Measurements from ENCODE around the gene KPTN. TPM values are rescaled to one million over a fixed set of nuclear protein-coding genes. Genes with fewer than 3 reads are reported as not detected.

Gene KPTN
- total and polyA plus RNA-seq, 2 of the 13 experiments (the other 11 are each of a cell fraction or from before 2014, with no cell fraction given), result 9.1 to 13.3 TPM

- no peak for TF ChIP-seq ZNF124 (CRISPR knock-in tag; IDR thresholded peaks at IDR 0.05)
- TF ChIP-seq KLF16 (CRISPR knock-in tag; IDR thresholded peaks at IDR 0.05), result no peak
- TF ChIP-seq KDM2A (CRISPR knock-in tag; IDR thresholded peaks at IDR 0.05; ENCODE audit: borderline replicate concordance, low read depth), result peak; percentile 95
- no peak for TF ChIP-seq SCMH1 (CRISPR knock-in tag; IDR thresholded peaks at IDR 0.05; ENCODE audit: borderline replicate concordance)
- no peak for TF ChIP-seq RBM22 (optimal IDR thresholded peaks at IDR 0.05; ENCODE audit: low read length)
- 0 out of 2 replicates have a peak, but pooled peaks have one; percentile 34 for TF ChIP-seq KDM1A (CRISPR knock-in tag; IDR thresholded peaks at IDR 0.05)
- no peak for TF ChIP-seq ZNF773 (CRISPR knock-in tag; IDR thresholded peaks at IDR 0.05; ENCODE audit: borderline replicate concordance)
- no peak for TF ChIP-seq HOXA7 (CRISPR knock-in tag; IDR thresholded peaks at IDR 0.05)
- 0 out of 2 replicates have a peak, but pooled peaks have one; percentile 36 for TF ChIP-seq MIER2 (CRISPR knock-in tag; IDR thresholded peaks at IDR 0.05)
- TF ChIP-seq ZNF660 (CRISPR knock-in tag; IDR thresholded peaks at IDR 0.05; ENCODE audit: borderline replicate concordance, low read depth), result no peak
- TF ChIP-seq ZNF775 (CRISPR knock-in tag; IDR thresholded peaks at IDR 0.05; ENCODE audit: borderline replicate concordance), result no peak
- TF ChIP-seq, protein P1, sequence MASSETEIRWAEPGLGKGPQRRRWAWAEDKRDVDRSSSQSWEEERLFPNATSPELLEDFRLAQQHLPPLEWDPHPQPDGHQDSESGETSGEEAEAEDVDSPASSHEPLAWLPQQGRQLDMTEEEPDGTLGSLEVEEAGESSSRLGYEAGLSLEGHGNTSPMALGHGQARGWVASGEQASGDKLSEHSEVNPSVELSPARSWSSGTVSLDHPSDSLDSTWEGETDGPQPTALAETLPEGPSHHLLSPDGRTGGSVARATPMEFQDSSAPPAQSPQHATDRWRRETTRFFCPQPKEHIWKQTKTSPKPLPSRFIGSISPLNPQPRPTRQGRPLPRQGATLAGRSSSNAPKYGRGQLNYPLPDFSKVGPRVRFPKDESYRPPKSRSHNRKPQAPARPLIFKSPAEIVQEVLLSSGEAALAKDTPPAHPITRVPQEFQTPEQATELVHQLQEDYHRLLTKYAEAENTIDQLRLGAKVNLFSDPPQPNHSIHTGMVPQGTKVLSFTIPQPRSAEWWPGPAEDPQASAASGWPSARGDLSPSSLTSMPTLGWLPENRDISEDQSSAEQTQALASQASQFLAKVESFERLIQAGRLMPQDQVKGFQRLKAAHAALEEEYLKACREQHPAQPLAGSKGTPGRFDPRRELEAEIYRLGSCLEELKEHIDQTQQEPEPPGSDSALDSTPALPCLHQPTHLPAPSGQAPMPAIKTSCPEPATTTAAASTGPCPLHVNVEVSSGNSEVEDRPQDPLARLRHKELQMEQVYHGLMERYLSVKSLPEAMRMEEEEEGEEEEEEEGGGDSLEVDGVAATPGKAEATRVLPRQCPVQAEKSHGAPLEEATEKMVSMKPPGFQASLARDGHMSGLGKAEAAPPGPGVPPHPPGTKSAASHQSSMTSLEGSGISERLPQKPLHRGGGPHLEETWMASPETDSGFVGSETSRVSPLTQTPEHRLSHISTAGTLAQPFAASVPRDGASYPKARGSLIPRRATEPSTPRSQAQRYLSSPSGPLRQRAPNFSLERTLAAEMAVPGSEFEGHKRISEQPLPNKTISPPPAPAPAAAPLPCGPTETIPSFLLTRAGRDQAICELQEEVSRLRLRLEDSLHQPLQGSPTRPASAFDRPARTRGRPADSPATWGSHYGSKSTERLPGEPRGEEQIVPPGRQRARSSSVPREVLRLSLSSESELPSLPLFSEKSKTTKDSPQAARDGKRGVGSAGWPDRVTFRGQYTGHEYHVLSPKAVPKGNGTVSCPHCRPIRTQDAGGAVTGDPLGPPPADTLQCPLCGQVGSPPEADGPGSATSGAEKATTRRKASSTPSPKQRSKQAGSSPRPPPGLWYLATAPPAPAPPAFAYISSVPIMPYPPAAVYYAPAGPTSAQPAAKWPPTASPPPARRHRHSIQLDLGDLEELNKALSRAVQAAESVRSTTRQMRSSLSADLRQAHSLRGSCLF (CRISPR knock-in tag; IDR thresholded peaks at IDR 0.05; ENCODE audit: borderline replicate concordance), result no peak
- TF ChIP-seq SRY (CRISPR knock-in tag; IDR thresholded peaks at IDR 0.05), result no peak; the same call in 1 of the 2 replicates
- TF ChIP-seq, protein P2, sequence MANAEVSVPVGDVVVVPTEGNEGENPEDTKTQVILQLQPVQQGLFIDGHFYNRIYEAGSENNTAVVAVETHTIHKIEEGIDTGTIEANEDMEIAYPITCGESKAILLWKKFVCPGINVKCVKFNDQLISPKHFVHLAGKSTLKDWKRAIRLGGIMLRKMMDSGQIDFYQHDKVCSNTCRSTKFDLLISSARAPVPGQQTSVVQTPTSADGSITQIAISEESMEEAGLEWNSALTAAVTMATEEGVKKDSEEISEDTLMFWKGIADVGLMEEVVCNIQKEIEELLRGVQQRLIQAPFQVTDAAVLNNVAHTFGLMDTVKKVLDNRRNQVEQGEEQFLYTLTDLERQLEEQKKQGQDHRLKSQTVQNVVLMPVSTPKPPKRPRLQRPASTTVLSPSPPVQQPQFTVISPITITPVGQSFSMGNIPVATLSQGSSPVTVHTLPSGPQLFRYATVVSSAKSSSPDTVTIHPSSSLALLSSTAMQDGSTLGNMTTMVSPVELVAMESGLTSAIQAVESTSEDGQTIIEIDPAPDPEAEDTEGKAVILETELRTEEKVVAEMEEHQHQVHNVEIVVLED (CRISPR knock-in tag; IDR thresholded peaks at IDR 0.05; ENCODE audit: borderline replicate concordance), result peak; percentile 91
- TF ChIP-seq MAZ (IDR thresholded peaks at IDR 0.05; ENCODE audit: borderline replicate concordance, low read depth, low read length), result peak; percentile 89
- TF ChIP-seq MAZ (CRISPR knock-in tag; IDR thresholded peaks at IDR 0.05; ENCODE audit: low read depth), result peak; percentile 81
- TF ChIP-seq, protein P3, sequence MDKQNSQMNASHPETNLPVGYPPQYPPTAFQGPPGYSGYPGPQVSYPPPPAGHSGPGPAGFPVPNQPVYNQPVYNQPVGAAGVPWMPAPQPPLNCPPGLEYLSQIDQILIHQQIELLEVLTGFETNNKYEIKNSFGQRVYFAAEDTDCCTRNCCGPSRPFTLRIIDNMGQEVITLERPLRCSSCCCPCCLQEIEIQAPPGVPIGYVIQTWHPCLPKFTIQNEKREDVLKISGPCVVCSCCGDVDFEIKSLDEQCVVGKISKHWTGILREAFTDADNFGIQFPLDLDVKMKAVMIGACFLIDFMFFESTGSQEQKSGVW (CRISPR knock-in tag; IDR thresholded peaks at IDR 0.05; ENCODE audit: borderline replicate concordance), result no peak
- TF ChIP-seq ZNF138 (CRISPR knock-in tag; IDR thresholded peaks at IDR 0.05; ENCODE audit: low read depth), result no peak
- TF ChIP-seq ZSCAN30 (CRISPR knock-in tag; IDR thresholded peaks at IDR 0.05), result no peak
- TF ChIP-seq ZBTB37 (CRISPR knock-in tag; IDR thresholded peaks at IDR 0.05), result no peak
These were observed at the start of gene KPTN (continued) for GRCh38 chr19:47483800-47484690.
